Measurements from ENCODE around the gene BNC2.

- TF ChIP-seq POLR2A (IDR thresholded peaks at IDR 0.05) = no peak
- no peak for TF ChIP-seq CTCF (IDR thresholded peaks at IDR 0.05)
- TF ChIP-seq EP300 (IDR thresholded peaks at IDR 0.05) = no peak
- no peak for TF ChIP-seq POLR2AphosphoS5 (IDR thresholded peaks at IDR 0.05)
These were observed 39.7 kb downstream of the BNC2 start for GRCh38 chr9:16830806-16831205.
